GM21515 (cell line): ENCODE results near the gene WDR75.
A peak's percentile ranks its signal among the peaks of the same experiment; 100 is the strongest.
"Not testable (repeated sequence)": the region's sequence is repeated elsewhere in the genome, so short reads cannot be mapped to it uniquely, and the experiment has no call there.

Experiments
- ATAC-seq: cut with Tn5 transposase; IDR thresholded peaks from one replicate; pipeline ENCODE4 v1.9.1; 2021; ENCODE audit not compliant: unreplicated experiment

WDR75 gene

GRCh38 chr2:189440947-189441708, at the start of gene WDR75:
WDR75 (plus strand) TSS chr2:189441474; CDS start chr2:189441493, 19 bp downstream.
- peak; percentile 90 for ATAC-seq

GRCh38 chr2:189393440-189394111, 47.7 kb upstream of the WDR75 start:
- no peak for ATAC-seq

- ATAC-seq = no peak
These were observed 46.7 kb upstream of the WDR75 start for GRCh38 chr2:189394525-189394924.

GRCh38 chr2:189402932-189403331, 38.3 kb upstream of the WDR75 start:
- no peak for ATAC-seq

GRCh38 chr2:189406586-189407233, 34.6 kb upstream of the WDR75 start:
- ATAC-seq = no peak

- no peak for ATAC-seq
These were observed 33.7 kb upstream of the WDR75 start for GRCh38 chr2:189407281-189408209.

GRCh38 chr2:189408294-189408693, 33.0 kb upstream of the WDR75 start:
- no peak for ATAC-seq

- no peak for ATAC-seq
These were observed 32.1 kb upstream of the WDR75 start for GRCh38 chr2:189409131-189409530.

- ATAC-seq = no peak
These were observed 31.6 kb upstream of the WDR75 start for GRCh38 chr2:189409647-189410046.

GRCh38 chr2:189411860-189412259, 29.4 kb upstream of the WDR75 start:
- ATAC-seq = no peak

GRCh38 chr2:189412330-189412953, 28.8 kb upstream of the WDR75 start:
- ATAC-seq = peak; percentile 82

GRCh38 chr2:189413249-189413648, 28.0 kb upstream of the WDR75 start:
- no peak for ATAC-seq

- no peak for ATAC-seq
These were observed 19.6 kb upstream of the WDR75 start for GRCh38 chr2:189421644-189422043.

- ATAC-seq = no peak
These were observed 16.3 kb upstream of the WDR75 start for GRCh38 chr2:189424961-189425360.

- ATAC-seq = no peak
These were observed 15.6 kb upstream of the WDR75 start for GRCh38 chr2:189425676-189426075.

GRCh38 chr2:189426886-189427285, 14.4 kb upstream of the WDR75 start:
- no peak for ATAC-seq

GRCh38 chr2:189427872-189428271, 13.4 kb upstream of the WDR75 start:
- no peak for ATAC-seq

- ATAC-seq = not testable (repeated sequence)
These were observed 10.8 kb upstream of the WDR75 start for GRCh38 chr2:189430448-189430847.

- not testable (repeated sequence) for ATAC-seq
These were observed 5.5 kb upstream of the WDR75 start for GRCh38 chr2:189435803-189436202.

- no peak for ATAC-seq
These were observed 3.3 kb upstream of the WDR75 start for GRCh38 chr2:189437926-189438325.
